Loucy (cell line): ENCODE measurements around the gene GTF2IRD1.

Experiments used
- H2AFZ ChIP-seq: fragments of 200-600 bp; sonication (generic); 2 replicates; pipeline ENCODE4 v1.6.0; 2016; ENCODE audit warnings: antibody characterized with exemption, mild to moderate bottlenecking, low read length, moderate library complexity
- H3F3A ChIP-seq: fragments of 200-600 bp; 2 replicates; pipeline ENCODE4 v1.6.0; 2016; ENCODE audit warnings: antibody characterized with exemption, low read depth, mild to moderate bottlenecking
- H3K27me3 ChIP-seq: fragments of 200-600 bp; sonication (generic); 2 replicates; pipeline ENCODE4 v1.6.1; 2014; ENCODE audit warnings: low read length, mild to moderate bottlenecking; ENCODE audit not compliant: insufficient read depth, poor library complexity, severe bottlenecking
- H3K36me3 ChIP-seq: fragments of 200-600 bp; sonication (generic); 2 replicates; pipeline ENCODE4 v1.6.1; 2016; ENCODE audit warnings: low read length; ENCODE audit not compliant: insufficient read depth
- H3K4me1 ChIP-seq: fragments of 200-600 bp; sonication (generic); 2 replicates; pipeline ENCODE4 v1.5.1; 2014; ENCODE audit warnings: low read length, mild to moderate bottlenecking; ENCODE audit not compliant: insufficient read depth, poor library complexity, severe bottlenecking
- H3K4me2 ChIP-seq: fragments of 200-600 bp; sonication (generic); 2 replicates; pipeline ENCODE4 v1.6.0; 2014; ENCODE audit warnings: antibody characterized with exemption, low read length, low read depth, mild to moderate bottlenecking; ENCODE audit not compliant: poor library complexity, severe bottlenecking
- H3K4me3 ChIP-seq: fragments of 200-600 bp; sonication (generic); 2 replicates; pipeline ENCODE4 v1.5.1; 2014; ENCODE audit warnings: low read length, mild to moderate bottlenecking, mixed read lengths; ENCODE audit not compliant: poor library complexity, severe bottlenecking
- H3K79me2 ChIP-seq: fragments of 200-600 bp; sonication (generic); 2 replicates; pipeline ENCODE4 v1.6.1; 2014; ENCODE audit warnings: low read length; ENCODE audit not compliant: insufficient read depth
- H3K9ac ChIP-seq: fragments of 200-600 bp; sonication (generic); 2 replicates; pipeline ENCODE4 v1.6.0; 2014; ENCODE audit warnings: mild to moderate bottlenecking, low read depth, low read length, moderate library complexity; ENCODE audit not compliant: poor library complexity, severe bottlenecking
- H3K9me2 ChIP-seq: fragments of 200-600 bp; sonication (generic); replicated peaks from 2 replicates; pipeline ENCODE4 v1.6.1; 2016; ENCODE audit warnings: low read depth, low read length, mixed read lengths
- H3K9me3 ChIP-seq: fragments of 200-600 bp; sonication (generic); 2 replicates; pipeline ENCODE4 v1.6.1; 2014; ENCODE audit warnings: mild to moderate bottlenecking, antibody characterized with exemption, low read length, low read depth; ENCODE audit not compliant: insufficient read depth
- H4K20me1 ChIP-seq: fragments of 200-600 bp; sonication (generic); 2 replicates; pipeline ENCODE4 v1.6.0; 2014; ENCODE audit warnings: antibody characterized with exemption, low read length, mild to moderate bottlenecking; ENCODE audit not compliant: insufficient read depth, poor library complexity, severe bottlenecking
- EZH2phosphoT487 ChIP-seq: fragments of 200-600 bp; IDR thresholded peaks from 2 replicates; pipeline ENCODE4 v1.6.1; 2018; ENCODE audit warnings: antibody characterized with exemption, mild to moderate bottlenecking, moderate library complexity, borderline replicate concordance
- TF ChIP-seq, protein P1 (sequence below): fragments of 200-600 bp; sonication (generic); conservative IDR thresholded peaks from 2 replicates; pipeline ENCODE4 v1.5.1; 2014; ENCODE audit warnings: mild to moderate bottlenecking, antibody characterized with exemption, low read length

Gene GTF2IRD1

DNA sequence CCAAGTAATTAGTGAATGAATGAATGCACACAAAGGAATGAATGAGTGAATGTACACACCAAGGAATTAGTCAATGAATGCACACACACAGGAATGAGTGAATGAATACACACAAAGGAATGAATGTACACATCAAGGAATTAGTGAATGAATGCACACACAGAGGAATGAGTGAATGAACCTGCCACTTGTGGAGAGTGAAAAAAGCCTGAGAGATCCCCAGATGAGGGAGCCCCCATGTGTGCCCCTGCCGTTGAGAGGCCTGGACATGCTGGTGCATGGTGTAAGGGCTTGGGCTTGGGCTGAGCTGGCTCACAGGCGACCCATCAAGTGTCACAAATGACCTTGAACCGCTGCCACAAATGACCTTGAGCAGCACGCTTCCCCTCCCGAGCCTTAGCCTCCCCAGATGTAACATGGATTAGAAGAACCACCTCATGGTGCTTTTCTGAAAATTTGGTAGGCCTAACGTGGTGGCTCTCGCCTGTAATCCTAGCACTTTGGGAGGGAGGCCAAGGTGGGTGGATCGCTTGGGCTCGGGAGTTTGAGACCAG is 46.2 kb downstream of the GTF2IRD1 start:
- Histone ChIP-seq H3K4me3 (no peak overlapping the region), H3K9me3 (no peaks in the 10 kb centered on the region), H4K20me1 (no peaks in the 10 kb centered on the region), H3K36me3 (no peaks in the 10 kb centered on the region), H3K27me3 (no peaks in the 10 kb centered on the region), H3K9ac (no peak overlapping the region), H3K4me2 (no peak overlapping the region), H3F3A (no peaks in the 10 kb centered on the region), H3K79me2 (no peaks in the 10 kb centered on the region), H3K4me1 (no peaks in the 10 kb centered on the region), H2AFZ (no peak overlapping the region), H3K9me2 (no peaks in the 10 kb centered on the region)
- TF ChIP-seq, protein P1, sequence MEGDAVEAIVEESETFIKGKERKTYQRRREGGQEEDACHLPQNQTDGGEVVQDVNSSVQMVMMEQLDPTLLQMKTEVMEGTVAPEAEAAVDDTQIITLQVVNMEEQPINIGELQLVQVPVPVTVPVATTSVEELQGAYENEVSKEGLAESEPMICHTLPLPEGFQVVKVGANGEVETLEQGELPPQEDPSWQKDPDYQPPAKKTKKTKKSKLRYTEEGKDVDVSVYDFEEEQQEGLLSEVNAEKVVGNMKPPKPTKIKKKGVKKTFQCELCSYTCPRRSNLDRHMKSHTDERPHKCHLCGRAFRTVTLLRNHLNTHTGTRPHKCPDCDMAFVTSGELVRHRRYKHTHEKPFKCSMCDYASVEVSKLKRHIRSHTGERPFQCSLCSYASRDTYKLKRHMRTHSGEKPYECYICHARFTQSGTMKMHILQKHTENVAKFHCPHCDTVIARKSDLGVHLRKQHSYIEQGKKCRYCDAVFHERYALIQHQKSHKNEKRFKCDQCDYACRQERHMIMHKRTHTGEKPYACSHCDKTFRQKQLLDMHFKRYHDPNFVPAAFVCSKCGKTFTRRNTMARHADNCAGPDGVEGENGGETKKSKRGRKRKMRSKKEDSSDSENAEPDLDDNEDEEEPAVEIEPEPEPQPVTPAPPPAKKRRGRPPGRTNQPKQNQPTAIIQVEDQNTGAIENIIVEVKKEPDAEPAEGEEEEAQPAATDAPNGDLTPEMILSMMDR = no peak
- no peak for TF ChIP-seq EZH2phosphoT487

DNA sequence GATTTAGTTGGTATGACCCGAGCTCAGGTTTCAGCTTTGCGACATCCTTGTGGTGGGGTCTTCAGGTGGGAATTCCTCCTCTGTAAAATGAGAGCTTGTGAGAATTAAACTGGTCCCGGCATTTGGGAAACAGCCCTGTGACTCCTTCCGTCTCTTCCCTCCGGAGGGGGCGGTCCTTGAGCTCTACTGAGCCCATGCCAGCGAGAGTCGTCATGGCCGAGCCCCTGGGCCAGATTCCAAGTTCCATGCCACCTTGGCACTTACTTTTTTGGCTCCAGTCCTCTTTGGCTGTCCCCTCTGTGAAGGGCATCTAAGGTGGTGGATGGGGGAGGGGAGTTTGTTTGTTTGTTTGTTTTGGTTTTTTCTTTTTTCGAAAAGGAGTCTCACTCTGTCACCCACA is 47.6 kb downstream of the GTF2IRD1 start:
- Histone ChIP-seq H3K9ac (no peak overlapping the region), H3K4me3 (no peak overlapping the region), H3K9me3 (no peaks in the 10 kb centered on the region), H4K20me1 (no peaks in the 10 kb centered on the region), H3K27me3 (no peaks in the 10 kb centered on the region), H3K4me2 (no peak overlapping the region), H3K79me2 (no peaks in the 10 kb centered on the region), H3K9me2 (no peaks in the 10 kb centered on the region), H2AFZ (no peak overlapping the region), H3K4me1 (no peaks in the 10 kb centered on the region), H3F3A (no peaks in the 10 kb centered on the region), H3K36me3 (no peaks in the 10 kb centered on the region)
- TF ChIP-seq, protein P1 = no peak
- TF ChIP-seq EZH2phosphoT487 = no peak

DNA sequence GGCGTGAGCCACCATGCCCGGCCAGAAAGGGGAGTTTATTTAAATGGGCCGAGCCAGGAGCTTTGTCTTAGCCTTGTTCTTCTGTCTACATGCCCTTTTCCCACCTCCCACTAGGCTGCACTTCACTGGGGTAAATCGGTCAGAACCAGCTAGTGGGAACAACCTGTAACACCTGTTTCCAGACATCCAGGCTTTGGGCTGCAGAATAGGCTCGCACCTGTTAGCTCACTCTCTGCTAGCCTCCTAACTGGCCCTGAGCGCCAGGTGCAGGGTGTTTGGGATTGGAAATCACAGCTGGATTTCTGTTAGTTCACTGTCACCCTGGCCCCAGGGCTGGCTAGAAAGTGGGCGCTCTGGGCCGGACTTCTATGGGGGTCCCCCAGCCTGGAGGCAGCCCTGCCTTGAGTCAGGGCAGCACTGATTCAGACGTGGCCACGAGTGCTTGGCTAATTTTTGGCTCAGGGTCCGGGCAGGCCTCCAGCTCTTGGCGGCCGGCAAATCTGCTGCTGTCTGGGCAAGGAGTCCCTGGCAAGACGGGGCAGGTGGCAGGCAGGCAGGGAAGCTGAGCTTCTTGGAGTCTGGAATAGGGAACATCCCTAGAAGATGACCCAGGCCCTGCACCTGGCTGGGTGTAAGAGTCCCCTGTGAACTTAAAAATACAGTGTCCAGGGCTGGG is 48.6 kb downstream of the GTF2IRD1 start:
- Histone ChIP-seq H4K20me1 (no peaks in the 10 kb centered on the region), H3F3A (no peaks in the 10 kb centered on the region)

More for the DNA sequence above, 48.6 kb downstream of the GTF2IRD1 start:
- no peaks in the 10 kb centered on the region for H3K9me2 ChIP-seq
- no peak overlapping the region for H3K4me2 ChIP-seq
- H3K9me3 ChIP-seq = no peaks in the 10 kb centered on the region
- TF ChIP-seq, protein P1 = no peak
- TF ChIP-seq EZH2phosphoT487 = no peak
- H2AFZ ChIP-seq = no peak overlapping the region
- no peaks in the 10 kb centered on the region for H3K4me1 ChIP-seq
- H3K4me3 ChIP-seq = no peak overlapping the region
- H3K27me3 ChIP-seq = no peaks in the 10 kb centered on the region
- H3K9ac ChIP-seq = no peak overlapping the region
- no peaks in the 10 kb centered on the region for H3K36me3 ChIP-seq
- no peaks in the 10 kb centered on the region for H3K79me2 ChIP-seq
